GM23248 (cell line): ENCODE data around the gene KRT80.

Experiments used
- EZH2 ChIP-seq: fragments of 200-600 bp; sonication (generic); IDR thresholded peaks from 2 replicates; pipeline ENCODE4 v1.6.1; 2018; ENCODE audit warnings: antibody characterized with exemption, mild to moderate bottlenecking; ENCODE audit not compliant: insufficient read depth, poor library complexity, severe bottlenecking
- EZH2phosphoT487 ChIP-seq: fragments of 200-600 bp; sonication (generic); IDR thresholded peaks from 2 replicates; pipeline ENCODE4 v1.6.1; 2018; ENCODE audit warnings: antibody characterized with exemption, moderate library complexity, mild to moderate bottlenecking, low read depth; ENCODE audit not compliant: insufficient read depth

DNA sequence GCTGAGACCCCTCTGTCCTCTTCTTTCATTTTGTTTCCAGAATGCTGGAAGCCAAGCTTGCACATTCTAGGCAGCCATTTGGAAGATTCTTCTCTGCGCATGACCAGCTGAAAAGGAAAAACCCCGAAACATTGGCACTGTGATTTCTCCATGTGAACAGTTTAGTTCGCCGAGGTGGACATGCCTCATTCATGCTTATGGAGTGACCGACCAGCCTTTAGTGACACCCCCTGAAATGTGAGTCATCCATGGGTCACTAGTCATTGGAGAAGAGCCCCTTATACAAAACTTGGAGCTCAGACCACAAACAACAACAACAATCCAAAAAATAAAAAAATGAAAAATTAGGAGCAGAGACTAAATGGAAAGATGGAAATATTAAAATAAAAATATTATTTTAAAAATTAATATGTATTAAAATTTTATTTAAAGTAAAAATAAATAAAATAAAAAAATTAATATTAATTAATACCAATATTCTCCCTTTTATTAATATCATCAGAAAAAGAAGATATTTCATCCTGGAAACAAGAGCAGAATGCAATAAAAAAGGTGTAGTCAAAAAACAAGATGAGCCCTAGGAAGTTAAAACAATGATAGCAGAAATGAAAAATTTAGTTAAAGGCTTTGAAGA is 31.7 kb upstream of the KRT80 start:
- TF ChIP-seq EZH2 (no peak), EZH2phosphoT487 (no peak)
